ENCODE measurements around the gene NPAS3.

NPAS3 gene

DNA sequence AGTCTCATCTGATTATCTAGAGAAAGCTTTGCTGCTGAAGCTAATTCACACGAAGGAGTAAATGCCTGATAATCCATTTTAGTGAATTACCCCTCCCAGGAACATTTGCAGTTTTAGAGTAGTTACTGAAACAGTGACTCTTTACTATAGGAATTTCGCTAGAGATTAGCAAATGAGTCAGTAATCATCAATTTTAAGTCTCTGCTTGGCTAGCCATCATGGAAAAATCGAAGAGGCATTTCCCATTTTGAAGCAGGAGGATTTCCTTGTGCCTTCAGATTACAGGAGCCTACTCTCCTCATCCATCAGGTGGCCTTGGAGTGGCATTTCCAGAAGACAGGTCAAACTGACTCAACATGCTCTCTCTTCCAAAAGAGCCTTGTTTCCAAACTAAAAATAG lies 857.7 kb downstream of the NPAS3 start:
- no peak for DNase-seq (ENCODE audit: low read depth)

GRCh38 chr14:33799705-33800570 lies 861.3 kb downstream of the NPAS3 start:
- no peak for DNase-seq (ENCODE audit: low read depth)
- peak overlapping the region; percentile 11 for H3K4me3 ChIP-seq (ENCODE audit: low read depth, low read length)

More for the DNA sequence above, 857.7 kb downstream of the NPAS3 start:
- H3K4me3 ChIP-seq (ENCODE audit: low read depth, low read length): no peak overlapping the region

GRCh38 chr14:33800735-33801163 lies 862.1 kb downstream of the NPAS3 start:
- no peak for DNase-seq (ENCODE audit: low read depth)
- no peak overlapping the region for H3K4me3 ChIP-seq (ENCODE audit: low read depth, low read length)

DNA sequence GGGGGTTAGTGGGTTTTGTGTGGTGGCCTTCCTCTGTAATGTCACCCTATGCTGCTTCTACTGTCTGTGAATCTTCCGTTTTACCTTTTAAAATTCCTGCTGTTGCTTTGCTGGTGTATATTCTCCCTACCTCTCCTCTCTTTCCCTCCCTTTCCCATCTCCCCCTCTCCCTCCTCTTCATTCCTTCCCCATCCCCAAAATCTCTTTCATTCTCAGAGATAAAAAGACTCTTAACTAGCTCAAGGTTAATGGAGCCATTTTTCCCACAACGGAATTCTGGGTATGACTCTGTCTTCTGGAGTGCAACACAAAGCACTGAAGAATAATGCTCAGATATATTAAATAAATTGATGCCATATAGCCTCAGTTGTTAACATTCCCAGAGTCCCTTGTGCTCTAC lies 864.1 kb downstream of the NPAS3 start:
- H3K4me3 ChIP-seq (ENCODE audit: low read depth, low read length): no peak overlapping the region
- no peak for DNase-seq (ENCODE audit: low read depth)

DNA sequence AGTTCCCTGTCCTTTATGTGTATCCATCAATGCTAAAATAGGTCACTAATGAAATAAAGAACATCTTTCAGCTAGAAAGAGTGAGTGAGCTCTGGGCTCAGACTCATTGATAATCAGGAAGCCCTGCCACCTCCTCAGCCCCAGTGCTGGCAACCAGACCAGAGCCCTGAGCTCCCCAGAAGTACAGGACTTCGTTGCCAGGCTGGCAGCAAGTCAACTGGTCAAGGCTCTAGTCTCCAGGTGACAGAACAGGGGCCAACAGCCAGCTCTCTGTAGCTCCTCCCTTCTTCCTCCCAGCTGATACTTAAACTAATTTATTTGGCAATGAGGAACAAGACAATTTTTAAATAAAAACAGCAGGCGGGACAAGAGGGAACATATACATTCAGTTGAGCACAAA lies 866.9 kb downstream of the NPAS3 start:
- no peak for DNase-seq (ENCODE audit: low read depth)
- no peak overlapping the region for H3K4me3 ChIP-seq (ENCODE audit: low read depth, low read length)

DNA sequence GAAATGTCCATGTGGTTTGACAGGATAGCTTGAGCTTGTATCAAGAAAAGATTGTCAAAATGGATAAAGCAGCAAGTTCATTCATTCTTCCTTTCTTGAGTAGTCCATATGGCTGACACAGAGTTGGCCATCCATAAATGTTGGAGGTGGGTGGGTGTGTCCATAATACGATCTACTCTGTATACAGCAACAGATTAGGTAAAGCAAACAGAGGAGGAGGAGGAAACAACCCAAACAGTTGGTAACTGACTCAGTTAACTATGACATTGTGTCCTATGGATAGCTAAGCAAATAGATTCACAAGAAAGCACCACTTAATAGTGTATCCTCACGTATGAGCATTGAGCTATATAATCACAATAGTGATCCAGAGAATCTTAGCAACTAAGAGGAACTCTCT lies 868.2 kb downstream of the NPAS3 start:
- no peak overlapping the region for H3K4me3 ChIP-seq (ENCODE audit: low read depth, low read length)

GRCh38 chr14:33808187-33808586 lies 869.5 kb downstream of the NPAS3 start:
- no peak overlapping the region for H3K4me3 ChIP-seq (ENCODE audit: low read depth, low read length)
- DNase-seq (ENCODE audit: low read depth): no peak

More for the DNA sequence above, 868.2 kb downstream of the NPAS3 start:
- no peak for DNase-seq (ENCODE audit: low read depth)

- no peak overlapping the region for H3K4me3 ChIP-seq (ENCODE audit: low read depth, low read length)
- no peak for DNase-seq (ENCODE audit: low read depth)
These were observed 870.8 kb downstream of the NPAS3 start for GRCh38 chr14:33809396-33809981.

DNA sequence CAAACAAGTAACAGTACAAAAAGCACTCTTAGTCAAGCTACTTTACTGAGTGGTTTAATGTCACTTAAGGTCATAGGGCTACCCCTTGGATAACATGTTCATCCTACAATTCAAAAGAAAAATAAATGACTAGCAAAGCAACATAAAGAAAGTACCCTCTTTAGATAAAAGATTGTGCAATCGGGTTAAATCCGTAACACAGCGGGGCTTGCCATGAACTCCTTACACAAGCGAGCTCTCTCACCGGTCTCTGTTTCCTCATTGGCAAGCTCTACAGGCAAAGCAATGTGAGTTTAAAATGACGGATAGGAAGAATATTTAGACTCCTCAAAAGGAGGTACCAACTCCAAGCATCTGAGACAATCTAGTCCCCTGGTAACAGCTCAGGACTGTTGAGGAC lies 871.6 kb downstream of the NPAS3 start:
- no peak overlapping the region for H3K4me3 ChIP-seq (ENCODE audit: low read depth, low read length)
- DNase-seq (ENCODE audit: low read depth): no peak

DNA sequence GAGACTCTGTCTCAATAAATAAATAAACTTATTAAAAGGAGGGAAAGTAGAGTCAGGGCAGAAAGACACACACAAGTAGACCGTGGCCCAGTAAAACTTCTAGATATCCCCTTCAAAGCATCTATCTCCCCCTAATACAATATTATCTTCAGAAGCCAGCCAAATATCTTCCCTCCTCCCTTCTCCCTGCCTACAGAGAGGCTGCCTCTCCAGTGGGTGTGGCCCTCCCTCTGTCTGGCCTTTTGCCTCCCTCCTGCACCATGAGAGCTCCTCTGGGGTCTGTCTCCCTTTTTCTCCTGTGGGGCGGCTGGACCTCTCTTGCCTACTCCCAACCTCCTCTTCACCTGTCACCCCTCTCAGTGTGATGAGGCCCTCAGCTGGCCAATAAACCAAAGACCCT lies 873.0 kb downstream of the NPAS3 start:
- no peak overlapping the region for H3K4me3 ChIP-seq (ENCODE audit: low read depth, low read length)
- no peak for DNase-seq (ENCODE audit: low read depth)

DNA sequence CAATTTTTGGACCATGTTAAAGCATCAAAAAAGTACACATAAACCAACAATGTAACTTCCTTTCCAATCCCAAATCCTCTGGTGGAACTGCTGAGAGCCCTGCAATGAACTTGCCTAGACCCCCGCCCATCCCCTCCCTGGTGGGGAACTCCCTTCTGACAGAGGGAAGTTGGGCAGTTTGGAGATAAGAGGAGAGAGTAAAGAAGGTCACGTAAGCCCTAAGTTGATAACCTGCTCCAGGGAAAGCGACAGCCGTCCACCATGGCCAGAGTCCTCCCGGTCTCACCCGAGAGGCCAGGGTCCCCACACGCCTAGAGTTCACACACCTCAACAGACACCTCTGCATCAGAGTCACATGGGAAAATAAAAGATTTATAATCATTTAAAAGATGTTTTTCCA lies 873.5 kb downstream of the NPAS3 start:
- no peak overlapping the region for H3K4me3 ChIP-seq (ENCODE audit: low read depth, low read length)
- no peak for DNase-seq (ENCODE audit: low read depth)

DNA sequence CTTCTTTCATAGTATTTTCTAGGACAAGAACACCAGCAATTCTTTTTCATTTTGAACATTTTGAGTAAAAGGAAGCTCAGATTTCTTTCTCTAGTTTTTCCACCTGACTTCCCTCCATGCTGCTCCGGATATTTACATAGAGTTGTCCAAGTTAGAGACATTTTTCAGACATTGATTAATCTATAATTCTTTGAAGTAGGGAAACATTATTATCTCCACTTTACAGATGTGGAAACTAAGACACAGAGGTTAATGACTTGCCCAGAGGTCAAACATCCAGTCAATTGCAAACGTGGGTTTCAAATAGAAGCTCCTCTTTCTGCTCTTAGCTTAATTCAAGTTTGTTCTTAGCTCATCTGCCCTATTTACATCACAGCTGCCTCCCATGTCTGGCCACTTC lies 873.9 kb downstream of the NPAS3 start:
- no peak for DNase-seq (ENCODE audit: low read depth)
- H3K4me3 ChIP-seq (ENCODE audit: low read depth, low read length): no peak overlapping the region

DNA sequence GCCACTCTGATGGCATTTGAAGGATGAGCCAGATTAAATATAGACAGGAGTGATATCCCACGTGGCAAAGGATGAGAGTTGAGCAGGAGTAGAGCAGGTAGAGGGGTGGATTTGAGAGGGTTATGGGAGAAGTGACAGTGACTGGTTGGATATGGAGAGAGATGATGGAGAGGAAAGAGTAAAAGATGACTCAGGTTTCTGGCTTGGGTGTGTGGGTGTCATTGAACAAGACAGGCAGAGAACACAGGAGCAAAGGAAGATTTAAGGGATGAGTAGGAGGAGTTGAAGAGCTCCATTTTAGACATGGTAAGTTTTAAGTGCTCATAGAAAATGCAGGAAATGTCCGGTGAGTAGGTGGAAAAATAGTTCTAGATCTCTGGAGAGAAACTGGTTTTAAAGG lies 875.3 kb downstream of the NPAS3 start:
- no peak for DNase-seq (ENCODE audit: low read depth)
- no peak overlapping the region for H3K4me3 ChIP-seq (ENCODE audit: low read depth, low read length)

DNA sequence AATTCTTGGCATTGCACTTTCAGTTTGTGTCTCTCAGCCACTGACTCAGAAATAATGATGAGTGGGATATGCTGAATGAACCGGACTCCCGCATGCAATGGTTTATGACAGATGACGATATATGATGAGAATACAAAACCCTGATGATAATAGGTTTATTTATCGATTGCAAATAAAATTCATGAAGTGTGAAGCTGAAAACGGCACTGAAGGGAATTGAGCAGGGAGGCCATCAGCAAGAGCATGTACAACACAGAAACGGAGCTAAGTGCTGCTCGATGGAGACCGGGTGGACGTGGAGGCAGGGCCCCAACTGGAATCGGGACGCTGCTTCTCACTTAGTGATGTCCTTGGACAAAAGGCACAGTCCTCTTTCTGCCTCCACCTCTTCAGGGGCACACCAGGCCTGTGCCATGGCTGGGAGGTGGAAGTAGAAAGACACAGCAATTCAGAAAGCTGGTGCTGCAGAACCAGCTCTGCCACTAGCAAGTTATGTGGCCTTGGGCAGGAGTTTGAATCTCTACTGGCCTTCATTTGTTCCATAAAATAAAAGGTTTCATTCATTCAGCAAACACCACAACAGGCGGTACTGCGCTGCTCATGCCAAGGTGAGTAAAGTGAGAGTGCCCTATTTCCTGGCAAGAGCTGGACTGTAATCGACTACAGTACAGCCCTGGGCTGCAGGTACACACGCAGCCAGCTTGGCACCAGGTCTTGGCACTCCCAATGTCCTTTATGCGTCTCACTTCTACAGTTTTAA lies 895.2 kb downstream of the NPAS3 start:
- no peak overlapping the region for H3K4me3 ChIP-seq (ENCODE audit: low read depth, low read length)
- no peak for DNase-seq (ENCODE audit: low read depth)

GRCh38 chr14:33834466-33835260 lies 896.0 kb downstream of the NPAS3 start:
- DNase-seq (ENCODE audit: low read depth): no peak
- H3K4me3 ChIP-seq (ENCODE audit: low read depth, low read length): no peak overlapping the region

DNA sequence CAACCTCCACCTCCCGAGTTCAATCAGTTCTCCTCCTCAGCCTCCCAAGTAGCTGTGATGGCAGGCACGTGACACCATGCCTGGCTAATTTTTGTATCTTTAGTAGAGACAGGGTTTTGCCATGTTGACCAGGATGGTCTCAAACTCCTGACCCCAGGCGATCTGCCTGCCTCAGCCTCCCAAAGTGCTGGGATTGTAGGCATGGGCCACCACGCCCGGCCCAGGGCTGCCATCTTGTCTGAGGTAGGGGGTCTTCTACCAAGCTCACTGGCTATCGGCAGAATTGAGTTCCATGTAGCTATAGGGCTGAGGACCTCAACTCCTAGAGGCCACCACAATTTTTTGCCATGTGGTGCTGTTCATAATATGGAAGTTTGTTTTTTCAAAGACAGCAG lies 896.6 kb downstream of the NPAS3 start:
- DNase-seq (ENCODE audit: low read depth): no peak
- H3K4me3 ChIP-seq (ENCODE audit: low read depth, low read length): no peak overlapping the region

- DNase-seq (ENCODE audit: low read depth): no peak
- no peak overlapping the region for H3K4me3 ChIP-seq (ENCODE audit: low read depth, low read length)
These were observed 897.0 kb downstream of the NPAS3 start for GRCh38 chr14:33835677-33836076.

DNA sequence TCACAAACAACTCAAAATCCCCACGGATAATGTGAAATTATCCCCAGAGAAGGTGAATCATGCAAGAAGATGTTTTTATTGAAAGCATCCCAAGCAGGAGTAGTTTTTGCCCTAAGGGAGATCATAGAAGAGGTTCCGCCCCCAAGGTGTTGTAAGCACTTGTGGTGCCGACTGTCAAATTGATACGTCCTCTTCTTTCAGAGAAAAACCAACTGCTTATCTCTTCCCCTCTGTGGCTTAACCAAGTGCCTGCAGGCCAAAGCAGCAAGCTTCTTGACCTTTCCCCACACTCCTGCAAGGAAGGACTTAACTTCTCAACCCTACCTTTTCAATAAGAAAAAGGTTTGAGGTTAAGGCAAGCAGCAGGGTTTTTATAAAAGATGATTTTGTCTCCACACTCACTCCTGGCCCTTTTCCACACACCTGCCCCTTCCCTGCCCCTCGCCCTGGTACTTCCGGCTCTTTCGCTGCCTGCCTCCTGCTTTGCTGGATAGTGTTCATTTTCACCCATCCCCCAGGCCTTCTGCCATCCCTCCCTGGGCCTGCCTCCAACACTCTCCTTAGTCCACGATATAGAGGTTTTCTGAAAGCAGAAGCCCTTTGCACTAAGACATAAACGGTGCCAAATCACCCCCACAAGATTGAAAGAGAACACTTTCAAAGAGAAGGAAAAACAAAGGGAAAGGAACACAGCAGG lies 897.7 kb downstream of the NPAS3 start:
- H3K4me3 ChIP-seq (ENCODE audit: low read depth, low read length): no peak overlapping the region
- DNase-seq (ENCODE audit: low read depth): no peak

Data from skeletal muscle cell (primary cell).